Cardiac muscle cell (in vitro differentiated cells and primary cell): Measurements from ENCODE around the gene NKX6-1. TPM values are rescaled to one million over a fixed set of nuclear protein-coding genes. Genes with fewer than 3 reads are reported as not detected.

Source experiments
- DNase-seq, 2 donors: peaks; one replicate each; pipeline versions ENCODE4 v3.0.0 to v3.0.0-alpha.2; 2010 to 2017; ENCODE audit warnings: low read depth in 1 of 2, low spot score in 1 of 2
- H3K27ac ChIP-seq: fragments of 200-600 bp; sonication (generic); 2 replicates; pipeline ENCODE4 v1.5.1; 2016
- H3K27me3 ChIP-seq: fragments of 200-600 bp; sonication (generic); 2 replicates; pipeline ENCODE4 v1.6.0; 2016; ENCODE audit warnings: control low read depth
- H3K36me3 ChIP-seq: fragments of 200-600 bp; sonication (generic); 2 replicates; pipeline ENCODE4 v1.5.1; 2016; ENCODE audit warnings: control low read depth
- H3K4me1 ChIP-seq: fragments of 200-600 bp; sonication (generic); 2 replicates; pipeline ENCODE4 v1.8.1; 2017; ENCODE audit warnings: low read depth, mild to moderate bottlenecking, mixed run types
- H3K4me3 ChIP-seq: fragments of 200-600 bp; sonication (generic); 2 replicates; pipeline ENCODE4 v1.5.1; 2016; ENCODE audit warnings: mild to moderate bottlenecking
- H3K9me3 ChIP-seq: fragments of 200-600 bp; sonication (generic); 2 replicates; pipeline ENCODE4 v1.5.1; 2017; ENCODE audit warnings: low read depth, mild to moderate bottlenecking, control low read depth
- CTCF ChIP-seq: IDR thresholded peaks from 2 replicates; pipeline ENCODE4 v1.5.1; 2012; ENCODE audit warnings: low read depth, mild to moderate bottlenecking, low read length
- polyA plus RNA-seq: library from polyadenylated mRNA; unstranded; fragments of >200 nt; fragmentation: Nextera tagmentation; extraction: Ambion mirVana; gene quantifications from 2 replicates; pipeline ENCODE4 v1.2.1, GENCODE V29; 2016
- total RNA-seq: library from RNA; depleted of rRNA; stranded (reverse); fragments of >200 nt; gene quantifications from 2 replicates; pipeline ENCODE4 v1.2.3, GENCODE V29; 2016

Gene NKX6-1
- total and polyA plus RNA-seq, 2 experiments from 2014 or later, result not detected

DNA sequence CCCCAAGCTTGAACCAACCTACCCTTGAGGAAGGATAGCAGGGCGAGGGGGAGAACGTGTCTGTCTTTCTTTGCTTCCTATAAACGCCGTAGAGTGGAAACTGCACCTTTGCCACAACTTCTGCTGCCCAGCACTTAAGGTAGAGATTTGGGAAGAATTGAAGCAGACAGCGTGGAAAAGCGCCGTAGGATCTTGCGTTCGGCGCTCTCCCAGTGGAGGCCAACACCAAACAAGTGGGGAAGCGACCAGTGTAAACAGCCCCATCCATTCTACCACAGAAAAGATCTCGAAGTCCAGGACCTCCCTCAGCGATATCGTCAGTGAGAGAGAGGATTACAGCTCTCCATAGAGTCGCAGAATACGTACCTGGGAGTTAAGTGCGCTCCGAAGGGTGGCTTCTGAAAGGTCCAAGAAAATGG lies 3.9 kb upstream of the NKX6-1 start:
- DNase-seq, result no peak
- Histone ChIP-seq H3K4me3 (no peak overlapping the region), H3K36me3 (no peaks in the 10 kb centered on the region), H3K27ac (no peak overlapping the region), H3K4me1 (peaks cover 3% of the 10 kb centered on the region), H3K27me3 (peaks cover 93% of the 10 kb centered on the region), H3K9me3 (no peaks in the 10 kb centered on the region)
- no peak for TF ChIP-seq CTCF

DNA sequence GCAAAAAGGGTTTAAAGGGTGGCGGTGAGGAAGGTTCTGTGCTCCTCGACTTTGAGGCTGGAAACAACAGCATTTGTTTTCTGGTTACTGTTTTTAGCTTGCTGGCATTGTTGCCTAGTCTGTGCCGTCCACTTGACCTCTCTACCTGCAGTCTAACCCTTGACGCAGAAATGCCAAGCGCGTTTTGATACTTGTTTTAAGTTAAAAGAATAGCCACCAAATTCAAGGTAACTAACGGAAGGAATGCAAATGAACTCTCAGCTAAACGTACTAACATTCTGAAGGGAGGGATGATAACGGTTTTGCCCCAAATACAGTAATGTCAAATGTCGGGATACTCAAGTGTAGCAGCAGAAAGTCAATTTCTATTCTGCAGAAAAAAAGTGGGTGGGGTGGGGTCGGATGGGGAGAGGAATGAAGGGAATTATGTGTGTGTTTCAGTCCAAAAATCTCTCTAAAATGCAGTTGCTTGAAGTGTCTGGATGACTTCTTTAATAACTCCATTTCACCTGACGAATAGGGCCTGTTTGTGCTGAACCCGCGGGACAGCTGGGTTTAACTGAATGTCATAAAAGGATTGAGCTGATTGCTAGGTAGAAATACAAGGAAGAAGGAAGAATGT lies 3.4 kb upstream of the NKX6-1 start:
- Histone ChIP-seq H3K27ac (no peak overlapping the region), H3K4me1 (peaks cover 3% of the 10 kb centered on the region), H3K27me3 (peaks cover 93% of the 10 kb centered on the region), H3K36me3 (no peaks in the 10 kb centered on the region), H3K9me3 (no peaks in the 10 kb centered on the region), H3K4me3 (no peak overlapping the region)
- no peak for TF ChIP-seq CTCF
- DNase-seq, result no peak

- TF ChIP-seq CTCF, result no peak
- H3K9me3 ChIP-seq, result no peaks in the 10 kb centered on the region
- H3K27me3 ChIP-seq, result peaks cover 93% of the 10 kb centered on the region
- H3K4me1 ChIP-seq, result peaks cover 3% of the 10 kb centered on the region
- H3K4me3 ChIP-seq, result no peak overlapping the region
- no peak for DNase-seq
- H3K27ac ChIP-seq, result no peak overlapping the region
- H3K36me3 ChIP-seq, result no peaks in the 10 kb centered on the region
These were observed 2.7 kb upstream of the NKX6-1 start for GRCh38 chr4:84501721-84502267.

DNA sequence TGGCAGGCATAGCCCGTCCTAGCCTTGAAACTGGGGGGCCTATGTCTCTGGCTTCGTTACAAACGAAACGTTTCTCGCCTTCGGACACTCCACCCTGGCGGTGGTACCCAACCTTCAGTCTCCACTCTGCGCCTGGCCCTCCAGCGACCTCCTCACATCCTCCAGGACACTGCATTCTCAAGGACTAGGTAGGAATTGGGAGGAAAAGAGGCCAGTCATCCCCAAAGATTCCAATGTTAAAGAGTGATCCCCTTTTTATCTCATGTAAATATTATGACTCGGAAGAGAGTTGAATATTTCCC lies 2.1 kb upstream of the NKX6-1 start:
- H3K27ac ChIP-seq, result no peak overlapping the region
- H3K4me3 ChIP-seq, result no peak overlapping the region
- peaks cover 3% of the 10 kb centered on the region for H3K4me1 ChIP-seq
- DNase-seq, result no peak
- peaks cover 95% of the 10 kb centered on the region for H3K27me3 ChIP-seq
- no peaks in the 10 kb centered on the region for H3K9me3 ChIP-seq
- H3K36me3 ChIP-seq, result no peaks in the 10 kb centered on the region
- no peak for TF ChIP-seq CTCF

GRCh38 chr4:84500386-84501201 lies 1.5 kb upstream of the NKX6-1 start:
- Histone ChIP-seq H3K4me3 (no peak overlapping the region), H3K27ac (no peak overlapping the region), H3K9me3 (no peaks in the 10 kb centered on the region), H3K4me1 (peaks cover 3% of the 10 kb centered on the region), H3K27me3 (peaks cover 96% of the 10 kb centered on the region), H3K36me3 (no peaks in the 10 kb centered on the region)
- no peak for TF ChIP-seq CTCF
- DNase-seq, result no peak
